Measurements from ENCODE around the gene SENP8.
"Not testable (repeated sequence)": the region's sequence is repeated elsewhere in the genome, so short reads cannot be mapped to it uniquely, and the experiment has no call there.

Gene SENP8

GRCh38 chr15:72099155-72099554 is 19.0 kb upstream of the SENP8 start:
- Mint-ChIP-seq H3K36me3 (no peaks in the 10 kb centered on the region), H3K9me3 (no peaks in the 10 kb centered on the region), H3K27ac (no peak overlapping the region), H3K4me1 (no peaks in the 10 kb centered on the region), H3K4me3 (no peak overlapping the region)
- DNase-seq (ENCODE audit: low spot score in 2 of 2) (no peak), ATAC-seq (no peak)

GRCh38 chr15:72100551-72100950 is 17.7 kb upstream of the SENP8 start:
- not testable (repeated sequence) for ATAC-seq; H3K4me3 Mint-ChIP-seq; H3K36me3 Mint-ChIP-seq; H3K27ac Mint-ChIP-seq; H3K4me1 Mint-ChIP-seq; DNase-seq (ENCODE audit: low spot score in 2 of 2); H3K9me3 Mint-ChIP-seq

- H3K36me3 Mint-ChIP-seq, result no peaks in the 10 kb centered on the region
- ATAC-seq (no peak), DNase-seq (ENCODE audit: low spot score in 2 of 2) (no peak)
- H3K27ac Mint-ChIP-seq, result no peak overlapping the region
- no peaks in the 10 kb centered on the region for H3K9me3 Mint-ChIP-seq
- H3K4me3 Mint-ChIP-seq, result no peak overlapping the region
- H3K4me1 Mint-ChIP-seq, result no peaks in the 10 kb centered on the region
Observed at GRCh38 chr15:72105111-72105510, 13.1 kb upstream of the SENP8 start.

GRCh38 chr15:72106068-72106467 is 12.1 kb upstream of the SENP8 start:
- DNase-seq (ENCODE audit: low spot score in 2 of 2) (no peak), ATAC-seq (no peak)
- Mint-ChIP-seq H3K27ac (no peak overlapping the region), H3K4me1 (no peaks in the 10 kb centered on the region), H3K9me3 (no peaks in the 10 kb centered on the region), H3K4me3 (no peak overlapping the region), H3K36me3 (no peaks in the 10 kb centered on the region)

- DNase-seq (ENCODE audit: low spot score in 2 of 2), result no peak
- ATAC-seq, result no peak
- Mint-ChIP-seq H3K4me3 (no peak overlapping the region), H3K36me3 (no peaks in the 10 kb centered on the region), H3K9me3 (no peaks in the 10 kb centered on the region), H3K27ac (no peak overlapping the region), H3K4me1 (peaks cover 19% of the 10 kb centered on the region)
Observed at GRCh38 chr15:72110355-72110754, 7.8 kb upstream of the SENP8 start.

GRCh38 chr15:72112116-72112515 is 6.1 kb upstream of the SENP8 start:
- Mint-ChIP-seq H3K36me3 (no peaks in the 10 kb centered on the region), H3K9me3 (no peaks in the 10 kb centered on the region), H3K27ac (peak overlapping the region; percentile 43), H3K4me1 (peaks cover 28% of the 10 kb centered on the region), H3K4me3 (no peak overlapping the region)
- DNase-seq (ENCODE audit: low spot score in 2 of 2), result no peak
- ATAC-seq, result no peak

- Mint-ChIP-seq H3K4me1 (peaks cover 29% of the 10 kb centered on the region), H3K36me3 (no peaks in the 10 kb centered on the region), H3K27ac (no peak overlapping the region), H3K9me3 (no peaks in the 10 kb centered on the region), H3K4me3 (no peak overlapping the region)
- DNase-seq (ENCODE audit: low spot score in 2 of 2) (no peak), ATAC-seq (no peak)
Observed at GRCh38 chr15:72112805-72113204, 5.4 kb upstream of the SENP8 start.

- Mint-ChIP-seq H3K4me3 (no peak overlapping the region), H3K36me3 (no peaks in the 10 kb centered on the region), H3K9me3 (no peaks in the 10 kb centered on the region), H3K4me1 (peaks cover 31% of the 10 kb centered on the region), H3K27ac (no peak overlapping the region)
- ATAC-seq, result no peak
- no peak for DNase-seq (ENCODE audit: low spot score in 2 of 2)
Observed at GRCh38 chr15:72113347-72114031, 4.7 kb upstream of the SENP8 start.

- peaks cover 39% of the 10 kb centered on the region for H3K4me1 Mint-ChIP-seq
- peak overlapping the region; percentile 92 for H3K4me3 Mint-ChIP-seq
- no peaks in the 10 kb centered on the region for H3K36me3 Mint-ChIP-seq
- peak; percentile 2 for ATAC-seq
- no peaks in the 10 kb centered on the region for H3K9me3 Mint-ChIP-seq
- no peak for DNase-seq (ENCODE audit: low spot score in 2 of 2)
- peak overlapping the region; percentile 97 for H3K27ac Mint-ChIP-seq
Observed at GRCh38 chr15:72116731-72117485, 1.3 kb upstream of the SENP8 start.

GRCh38 chr15:72117486-72118016 is 652 bp upstream of the SENP8 start:
- Mint-ChIP-seq H3K27ac (peak overlapping the region; percentile 97), H3K4me3 (peak overlapping the region; percentile 92), H3K4me1 (peaks cover 35% of the 10 kb centered on the region), H3K9me3 (no peaks in the 10 kb centered on the region), H3K36me3 (no peaks in the 10 kb centered on the region)
- DNase-seq (ENCODE audit: low spot score in 2 of 2) (peak in 1 of 2 donors; percentile 73), ATAC-seq (peak; percentile 85)

- Mint-ChIP-seq H3K4me3 (no peak overlapping the region), H3K9me3 (no peaks in the 10 kb centered on the region), H3K27ac (no peak overlapping the region), H3K4me1 (peaks cover under 1% of the 10 kb centered on the region), H3K36me3 (no peaks in the 10 kb centered on the region)
- DNase-seq (ENCODE audit: low spot score in 2 of 2), result no peak
- no peak for ATAC-seq
Observed at GRCh38 chr15:72124218-72124617, 6.0 kb downstream of the SENP8 start.

- Mint-ChIP-seq H3K4me3 (no peak overlapping the region), H3K27ac (no peak overlapping the region), H3K36me3 (no peaks in the 10 kb centered on the region), H3K9me3 (no peaks in the 10 kb centered on the region), H3K4me1 (no peaks in the 10 kb centered on the region)
- ATAC-seq, result no peak
- DNase-seq (ENCODE audit: low spot score in 2 of 2), result no peak
Observed at GRCh38 chr15:72127724-72128322, 9.6 kb downstream of the SENP8 start.

GRCh38 chr15:72128359-72128758 is 10.2 kb downstream of the SENP8 start:
- Mint-ChIP-seq H3K9me3 (no peaks in the 10 kb centered on the region), H3K4me3 (no peak overlapping the region), H3K36me3 (no peaks in the 10 kb centered on the region), H3K4me1 (no peaks in the 10 kb centered on the region), H3K27ac (no peak overlapping the region)
- ATAC-seq (no peak), DNase-seq (ENCODE audit: low spot score in 2 of 2) (no peak)

- Mint-ChIP-seq H3K27ac (no peak overlapping the region), H3K9me3 (no peaks in the 10 kb centered on the region), H3K4me3 (no peak overlapping the region), H3K36me3 (no peaks in the 10 kb centered on the region), H3K4me1 (no peaks in the 10 kb centered on the region)
- DNase-seq (ENCODE audit: low spot score in 2 of 2) (no peak), ATAC-seq (no peak)
Observed at GRCh38 chr15:72130272-72130671, 12.1 kb downstream of the SENP8 start.

GRCh38 chr15:72131922-72132321 is 13.7 kb downstream of the SENP8 start:
- DNase-seq (ENCODE audit: low spot score in 2 of 2) (no peak), ATAC-seq (no peak)
- no peak overlapping the region for H3K27ac Mint-ChIP-seq
- H3K36me3 Mint-ChIP-seq, result no peaks in the 10 kb centered on the region
- H3K4me1 Mint-ChIP-seq, result no peaks in the 10 kb centered on the region
- no peaks in the 10 kb centered on the region for H3K9me3 Mint-ChIP-seq
- no peak overlapping the region for H3K4me3 Mint-ChIP-seq

- no peaks in the 10 kb centered on the region for H3K4me1 Mint-ChIP-seq
Observed at GRCh38 chr15:72133211-72133610, 15.0 kb downstream of the SENP8 start.

More at GRCh38 chr15:72133211-72133610, 15.0 kb downstream of the SENP8 start:
- no peak overlapping the region for H3K4me3 Mint-ChIP-seq
- H3K36me3 Mint-ChIP-seq, result no peaks in the 10 kb centered on the region
- H3K27ac Mint-ChIP-seq, result no peak overlapping the region
- ATAC-seq (no peak), DNase-seq (ENCODE audit: low spot score in 2 of 2) (no peak)
- H3K9me3 Mint-ChIP-seq, result no peaks in the 10 kb centered on the region

All from stimulated activated effector memory CD8-positive, alpha-beta T cell treated with anti-CD3 and anti-CD28 coated beads, Interleukin-12 subunit alpha, Interleukin-12 subunit beta, amount 100 ng/mL, for 72 hours (primary cell).